Transverse colon (tissue), 4 donors: ENCODE data around the gene HOXA10. TPM values are rescaled to one million over a fixed set of nuclear protein-coding genes. Genes with fewer than 3 reads are reported as not detected.
A peak's percentile ranks its signal among the peaks of the same experiment; 100 is the strongest.

Experiments used
- DNase-seq: peaks from one replicate; pipeline ENCODE4 v3.0.0-alpha.2; 2019
- H3K27ac ChIP-seq, 4 donors: fragments of 200-600 bp; sonication (generic); 2 replicates each; pipeline ENCODE4 v1.5.1; 2016 to 2018; ENCODE audit warnings: inconsistent platforms in 4 of 4
- H3K27me3 ChIP-seq: fragments of 200-600 bp; sonication (generic); 2 replicates; pipeline ENCODE4 v1.5.1; 2017; ENCODE audit warnings: inconsistent platforms
- H3K36me3 ChIP-seq, 4 donors: fragments of 200-600 bp; sonication (generic); 2 replicates each; pipeline ENCODE4 v1.5.1; 2017 to 2019; ENCODE audit warnings: inconsistent platforms in 4 of 4
- H3K4me1 ChIP-seq, 4 donors: fragments of 200-600 bp; sonication (generic); 2 replicates each; pipeline ENCODE4 v1.5.1; 2017 to 2020; ENCODE audit warnings: inconsistent platforms in 4 of 4
- H3K4me3 ChIP-seq, 4 donors: fragments of 200-600 bp; sonication (generic); 1 replicate in 1 of 4; 2 replicates in 3 of 4; pipeline versions ENCODE4 v1.5.1 to v1.6.1; 2017 to 2019; ENCODE audit warnings: inconsistent platforms in 4 of 4
- H3K9me3 ChIP-seq, 2 donors: fragments of 200-600 bp; sonication (generic); 2 replicates each; pipeline ENCODE4 v1.5.1; 2017 to 2019; ENCODE audit warnings: inconsistent platforms in 2 of 2
- EP300 ChIP-seq: sonication (generic); formaldehyde crosslinking; IDR thresholded peaks from one replicate; pipeline ENCODE4 v1.6.1; 2017; ENCODE audit warnings: antibody characterized with exemption, low read depth
- POLR2A ChIP-seq: fragments of 450-650 bp; IDR thresholded peaks from one replicate; pipeline ENCODE4 v1.6.1; 2016; ENCODE audit warnings: antibody characterized with exemption, mild to moderate bottlenecking, moderate library complexity
- POLR2AphosphoS5 ChIP-seq, 3 donors: sonication (generic); formaldehyde crosslinking; IDR thresholded peaks; one replicate each; pipeline ENCODE4 v1.6.1; 2016; ENCODE audit warnings: antibody characterized with exemption in 3 of 3
- WGBS, 2 donors: methylation state at CpG; one replicate each; pipeline ENCODE4 v1.1.5; 2018; ENCODE audit warnings: low coverage in 1 of 2; 5-methylcytosine and 5-hydroxymethylcytosine counted together
- in situ Hi-C, 4 donors: fragments of 200-750 bp; cut with MboI; loops; one replicate each; pipeline versions ENCODE4 v1.15.0 to v1.15.1; 2017; ENCODE audit warnings: low sequenced_read_pairs in 3 of 4, low pct_ligation_motif_present in 1 of 4, low pct_unique_long_range_greater_than_20kb in 1 of 4
- intact Hi-C: fragments of 100-400 bp; cut with DNase I; formaldehyde crosslinking; loops from one replicate; pipeline ENCODE4 v1.15.1; 2023; ENCODE audit warnings: low total_unique reads
- total RNA-seq, 4 donors: library from RNA; depleted of rRNA; stranded (reverse); fragments of >200 nt; gene quantifications; one replicate each; pipeline ENCODE4 v1.1.0, GENCODE V29; 2016
- TF ChIP-seq, protein P1 (sequence below), 5 experiments: fragments of 200-600 bp in 3 of 5; fragments of 450-650 bp in 2 of 5; sonication (generic) in 3 of 5; IDR thresholded peaks; 1 replicate in 2 of 5; 2 replicates in 3 of 5; pipeline ENCODE4 v1.5.1; 2016 to 2017; ENCODE audit warnings: antibody characterized with exemption in 5 of 5, inconsistent platforms in 3 of 5, mild to moderate bottlenecking in 2 of 5, moderate library complexity in 1 of 5

Gene HOXA10
- total RNA-seq, 4 donors from 2014 or later, result 19.8 to 68.9 (median 36.4) TPM

GRCh38 chr7:27145914-27146412 is 28.2 kb downstream of the HOXA10 start:
- DNase-seq, result no peak
- TF ChIP-seq POLR2AphosphoS5 (IDR thresholded peaks at IDR 0.05), result peak in 1 of 3 donors; percentile 0
- TF ChIP-seq, protein P1, sequence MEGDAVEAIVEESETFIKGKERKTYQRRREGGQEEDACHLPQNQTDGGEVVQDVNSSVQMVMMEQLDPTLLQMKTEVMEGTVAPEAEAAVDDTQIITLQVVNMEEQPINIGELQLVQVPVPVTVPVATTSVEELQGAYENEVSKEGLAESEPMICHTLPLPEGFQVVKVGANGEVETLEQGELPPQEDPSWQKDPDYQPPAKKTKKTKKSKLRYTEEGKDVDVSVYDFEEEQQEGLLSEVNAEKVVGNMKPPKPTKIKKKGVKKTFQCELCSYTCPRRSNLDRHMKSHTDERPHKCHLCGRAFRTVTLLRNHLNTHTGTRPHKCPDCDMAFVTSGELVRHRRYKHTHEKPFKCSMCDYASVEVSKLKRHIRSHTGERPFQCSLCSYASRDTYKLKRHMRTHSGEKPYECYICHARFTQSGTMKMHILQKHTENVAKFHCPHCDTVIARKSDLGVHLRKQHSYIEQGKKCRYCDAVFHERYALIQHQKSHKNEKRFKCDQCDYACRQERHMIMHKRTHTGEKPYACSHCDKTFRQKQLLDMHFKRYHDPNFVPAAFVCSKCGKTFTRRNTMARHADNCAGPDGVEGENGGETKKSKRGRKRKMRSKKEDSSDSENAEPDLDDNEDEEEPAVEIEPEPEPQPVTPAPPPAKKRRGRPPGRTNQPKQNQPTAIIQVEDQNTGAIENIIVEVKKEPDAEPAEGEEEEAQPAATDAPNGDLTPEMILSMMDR (IDR thresholded peaks at IDR 0.05), result no peak
- peak overlapping the region; percentile 95 to 99 (median 98) for H3K27ac ChIP-seq
- WGBS, 2 donors, result 55 to 64% methylated on average over 2 to 11 of the region's 11 CpGs
- no peaks in the 10 kb centered on the region for H3K36me3 ChIP-seq
- in situ Hi-C loops (loop anchor here in 3 of 4 donors (10.0 kb wide), 1 partner anchor 291 kb away; no protein-coding TSS in a partner anchor), intact Hi-C loops (loop anchor here (5.0 kb wide), 2 partner anchors 39 to 289 kb away; no protein-coding TSS in a partner anchor)
- peaks cover 0 to 78% (median 58%) of the 10 kb centered on the region in 4 donors for H3K4me1 ChIP-seq
- H3K4me3 ChIP-seq, result peak overlapping the region in 3 of 4 donors; percentile 2 to 77 (median 57)
- H3K27me3 ChIP-seq, result peaks cover 19% of the 10 kb centered on the region
- H3K9me3 ChIP-seq, result no peaks in the 10 kb centered on the region

- 58 to 62% methylated on average over 3 to 47 of the region's 47 CpGs for WGBS, 2 donors
- Histone ChIP-seq H3K4me1 (peaks cover 0 to 73% (median 64%) of the 10 kb centered on the region in 4 donors), H3K4me3 (peak overlapping the region in 3 of 4 donors; percentile 2 to 77 (median 57)), H3K36me3 (no peaks in the 10 kb centered on the region), H3K27ac (peak overlapping the region; percentile 95 to 99 (median 98)), H3K9me3 (no peaks in the 10 kb centered on the region), H3K27me3 (peaks cover 19% of the 10 kb centered on the region)
- in situ Hi-C loops, result loop anchor here in 3 of 4 donors (10.0 kb wide), 1 partner anchor 291 kb away; no protein-coding TSS in a partner anchor
- peak; percentile 29 for DNase-seq
- intact Hi-C loops, result loop anchor here (5.0 kb wide), 2 partner anchors 38 to 288 kb away; no protein-coding TSS in a partner anchor
- TF ChIP-seq POLR2A, result no peak
- no peak for TF ChIP-seq EP300
- peak in 2 of 3 donors; percentile 6 to 9 for TF ChIP-seq POLR2AphosphoS5 (IDR thresholded peaks at IDR 0.05)
Observed at GRCh38 chr7:27145165-27145913, 28.8 kb downstream of the HOXA10 start.

- intact Hi-C loops, result loop anchor here (5.0 kb wide), 2 partner anchors 37 to 287 kb away; no protein-coding TSS in a partner anchor
- DNase-seq, result peak; percentile 24
- TF ChIP-seq, protein P1 (IDR thresholded peaks at IDR 0.05), result no peak
- no peak for TF ChIP-seq POLR2A
- TF ChIP-seq EP300, result no peak
- TF ChIP-seq POLR2AphosphoS5 (IDR thresholded peaks at IDR 0.05), result no peak
Observed at GRCh38 chr7:27144781-27145164, 29.3 kb downstream of the HOXA10 start.

GRCh38 chr7:27143950-27144780 is 30.0 kb downstream of the HOXA10 start:
- in situ Hi-C loops (loop anchor here (5.0 to 10.0 kb wide), 2 partner anchors 287 to 289 kb away; no protein-coding TSS in a partner anchor), intact Hi-C loops (no loop called here)
- DNase-seq, result peak; percentile 53
- peaks cover 19% of the 10 kb centered on the region for H3K27me3 ChIP-seq
- H3K27ac ChIP-seq, result peak overlapping the region; percentile 95 to 99 (median 98)
- 45 to 54% methylated on average over 11 to 40 of the region's 40 CpGs for WGBS, 2 donors
- peak overlapping the region in 3 of 4 donors; percentile 2 to 77 (median 57) for H3K4me3 ChIP-seq
- H3K9me3 ChIP-seq, result no peaks in the 10 kb centered on the region
- H3K4me1 ChIP-seq, result peaks cover 0 to 69% (median 58%) of the 10 kb centered on the region in 4 donors
- no peaks in the 10 kb centered on the region for H3K36me3 ChIP-seq
- TF ChIP-seq POLR2A, result peak; percentile 22
- TF ChIP-seq EP300, result no peak
- peak in 1 of 3 donors; percentile 29 for TF ChIP-seq POLR2AphosphoS5 (IDR thresholded peaks at IDR 0.05)
- TF ChIP-seq, protein P1 (IDR thresholded peaks at IDR 0.05), result peak in 2 of 5 experiments; percentile 16 to 18

More at GRCh38 chr7:27144781-27145164, 29.3 kb downstream of the HOXA10 start:
- H3K4me3 ChIP-seq, result peak overlapping the region in 3 of 4 donors; percentile 2 to 77 (median 57)
- no peaks in the 10 kb centered on the region for H3K36me3 ChIP-seq
- in situ Hi-C loops, result loop anchor here (5.0 to 10.0 kb wide), 2 partner anchors 287 to 290 kb away; no protein-coding TSS in a partner anchor
- H3K27me3 ChIP-seq, result peaks cover 19% of the 10 kb centered on the region
- 37% methylated on average over 30 of the region's 31 CpGs; no CpG with 5 or more reads in 1 of the 2 donors for WGBS, 2 donors
- H3K4me1 ChIP-seq, result peaks cover 0 to 72% (median 62%) of the 10 kb centered on the region in 4 donors
- H3K9me3 ChIP-seq, result no peaks in the 10 kb centered on the region
- H3K27ac ChIP-seq, result peak overlapping the region; percentile 95 to 99 (median 98)
